Adrenal gland (tissue), 5 donors: Measurements from ENCODE around the gene OAS3.

Experiments
- CTCF ChIP-seq, 6 experiments: fragments of 450-650 bp in 4 of 6; fragments of 200-600 bp in 2 of 6; sonication (generic) in 1 of 6; IDR thresholded peaks; 1 replicate in 5 of 6; 2 replicates in 1 of 6; pipeline versions ENCODE4 v1.5.1 to v1.8.0; 2016 to 2021; ENCODE audit warnings: antibody characterized with exemption in 6 of 6, mild to moderate bottlenecking in 2 of 6, moderate library complexity in 1 of 6
- POLR2A ChIP-seq, 2 donors: fragments of 450-650 bp; IDR thresholded peaks; one replicate each; pipeline ENCODE4 v1.6.1; 2017; ENCODE audit warnings: antibody characterized with exemption in 2 of 2, mild to moderate bottlenecking in 2 of 2, moderate library complexity in 1 of 2
- donor health status: DM: no; HTN: no; CAD: no.

- TF ChIP-seq CTCF (IDR thresholded peaks at IDR 0.05) (no peak), POLR2A (IDR thresholded peaks at IDR 0.05) (no peak)
Observed at GRCh38 chr12:112944024-112944690, 5.9 kb downstream of the OAS3 start.
